RWPE2 (cell line): ENCODE data around the gene GPC5.

ENCODE experiments used
- ATAC-seq: fragments of 200-7000 bp; cut with Tn5 transposase; 3 replicates; pipeline ENCODE4 v1.9.1; 2021; ENCODE audit warnings: low read depth
- DNase-seq: peaks from one replicate; pipeline ENCODE4 v3.0.0-alpha.2; 2020; ENCODE audit warnings: low spot score
- H3K27ac ChIP-seq: fragments of 450-650 bp; 2 replicates; pipeline ENCODE4 v1.5.1; 2017; ENCODE audit warnings: mild to moderate bottlenecking; ENCODE audit not compliant: poor library complexity, severe bottlenecking
- H3K27me3 ChIP-seq: fragments of 250-450 bp; sonication (Bioruptor Pico); 2 replicates; pipeline ENCODE4 v1.5.1; 2021; ENCODE audit warnings: mild to moderate bottlenecking, moderate library complexity; ENCODE audit not compliant: insufficient read depth, poor library complexity, severe bottlenecking
- H3K36me3 ChIP-seq: fragments of 250-450 bp; sonication (Bioruptor Pico); 2 replicates; pipeline ENCODE4 v1.5.1; 2020; ENCODE audit warnings: low read depth, mild to moderate bottlenecking, moderate library complexity
- H3K4me1 ChIP-seq: fragments of 250-450 bp; sonication (Bioruptor Pico); 2 replicates; pipeline ENCODE4 v1.5.1; 2021; ENCODE audit warnings: mild to moderate bottlenecking, moderate library complexity; ENCODE audit not compliant: insufficient read depth, poor library complexity, severe bottlenecking
- H3K4me3 ChIP-seq: fragments of 250-450 bp; sonication (Bioruptor Pico); 2 replicates; pipeline ENCODE4 v1.5.1; 2021; ENCODE audit warnings: mild to moderate bottlenecking, moderate library complexity; ENCODE audit not compliant: severe bottlenecking
- H3K9me3 ChIP-seq: fragments of 250-450 bp; sonication (Bioruptor Pico); 2 replicates; pipeline ENCODE4 v1.5.1; 2021; ENCODE audit warnings: mild to moderate bottlenecking, moderate library complexity; ENCODE audit not compliant: severe bottlenecking
- CTCF ChIP-seq: fragments of 450-650 bp; IDR thresholded peaks from one replicate; pipeline ENCODE4 v1.5.1; 2017; ENCODE audit warnings: mild to moderate bottlenecking, moderate library complexity; ENCODE audit not compliant: poor library complexity, severe bottlenecking

The GPC5 gene

DNA sequence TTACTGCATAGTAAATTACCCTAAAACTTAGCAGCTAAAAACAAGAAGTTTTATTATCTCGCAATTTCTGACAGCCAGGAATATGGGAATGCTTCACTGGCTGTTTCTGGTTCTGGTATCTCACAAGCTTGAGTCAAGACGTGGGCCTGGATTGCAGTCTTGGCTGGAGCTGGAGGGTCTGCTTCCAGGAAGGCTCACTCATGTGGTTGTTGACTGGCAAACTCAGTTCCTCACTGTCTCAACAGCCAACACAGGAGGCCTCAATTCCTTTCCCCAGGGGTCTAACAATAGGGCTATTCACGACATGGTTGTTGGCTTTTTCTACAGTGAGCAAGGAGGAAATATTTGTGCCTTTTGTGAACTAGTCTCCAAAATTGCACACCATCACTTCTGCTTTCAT is 146.3 kb downstream of the GPC5 start:
- Histone ChIP-seq H3K4me1 (no peaks in the 10 kb centered on the region), H3K27ac (no peak overlapping the region), H3K27me3 (no peaks in the 10 kb centered on the region), H3K4me3 (no peak overlapping the region), H3K9me3 (peaks cover 2% of the 10 kb centered on the region), H3K36me3 (no peaks in the 10 kb centered on the region)
- ATAC-seq, result no peak
- no peak for DNase-seq
- no peak for TF ChIP-seq CTCF

GRCh38 chr13:91546900-91547299 is 148.5 kb downstream of the GPC5 start:
- H3K4me1 ChIP-seq, result no peaks in the 10 kb centered on the region
- ATAC-seq (0 out of 3 replicates have a peak, but pooled peaks have one; percentile 40), DNase-seq (no peak)
- H3K9me3 ChIP-seq, result peaks cover 2% of the 10 kb centered on the region
- H3K36me3 ChIP-seq, result no peaks in the 10 kb centered on the region
- H3K27me3 ChIP-seq, result no peaks in the 10 kb centered on the region
- TF ChIP-seq CTCF, result no peak
- H3K27ac ChIP-seq, result no peak overlapping the region
- H3K4me3 ChIP-seq, result no peak overlapping the region

DNA sequence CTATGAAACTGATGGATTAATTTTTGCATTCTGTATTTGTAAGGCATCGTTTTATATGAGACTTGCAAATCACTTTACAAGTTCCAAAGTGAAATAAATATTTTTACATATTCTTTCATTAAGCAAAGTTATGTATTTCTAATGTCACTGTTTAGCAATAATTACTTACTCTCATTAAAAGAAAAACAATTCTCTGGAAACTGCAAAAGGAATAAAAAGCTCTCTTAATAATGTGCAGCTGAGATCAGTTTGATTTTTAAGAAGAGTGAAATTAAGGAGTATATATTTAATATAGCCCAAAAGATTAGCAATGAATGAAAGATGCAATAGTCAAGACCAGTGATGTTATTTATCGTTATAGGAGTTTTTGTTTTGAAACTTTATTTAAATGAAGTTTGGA is 155.2 kb downstream of the GPC5 start:
- TF ChIP-seq CTCF, result no peak
- Histone ChIP-seq H3K27ac (no peak overlapping the region), H3K9me3 (no peaks in the 10 kb centered on the region), H3K27me3 (no peaks in the 10 kb centered on the region), H3K4me1 (no peaks in the 10 kb centered on the region), H3K36me3 (no peaks in the 10 kb centered on the region), H3K4me3 (no peak overlapping the region)
- no peak for ATAC-seq
- no peak for DNase-seq

GRCh38 chr13:91554101-91554500 is 155.7 kb downstream of the GPC5 start:
- Histone ChIP-seq H3K36me3 (no peaks in the 10 kb centered on the region), H3K9me3 (no peaks in the 10 kb centered on the region), H3K27ac (no peak overlapping the region), H3K4me3 (no peak overlapping the region), H3K4me1 (no peaks in the 10 kb centered on the region), H3K27me3 (no peaks in the 10 kb centered on the region)
- ATAC-seq (no peak), DNase-seq (no peak)
- no peak for TF ChIP-seq CTCF

DNA sequence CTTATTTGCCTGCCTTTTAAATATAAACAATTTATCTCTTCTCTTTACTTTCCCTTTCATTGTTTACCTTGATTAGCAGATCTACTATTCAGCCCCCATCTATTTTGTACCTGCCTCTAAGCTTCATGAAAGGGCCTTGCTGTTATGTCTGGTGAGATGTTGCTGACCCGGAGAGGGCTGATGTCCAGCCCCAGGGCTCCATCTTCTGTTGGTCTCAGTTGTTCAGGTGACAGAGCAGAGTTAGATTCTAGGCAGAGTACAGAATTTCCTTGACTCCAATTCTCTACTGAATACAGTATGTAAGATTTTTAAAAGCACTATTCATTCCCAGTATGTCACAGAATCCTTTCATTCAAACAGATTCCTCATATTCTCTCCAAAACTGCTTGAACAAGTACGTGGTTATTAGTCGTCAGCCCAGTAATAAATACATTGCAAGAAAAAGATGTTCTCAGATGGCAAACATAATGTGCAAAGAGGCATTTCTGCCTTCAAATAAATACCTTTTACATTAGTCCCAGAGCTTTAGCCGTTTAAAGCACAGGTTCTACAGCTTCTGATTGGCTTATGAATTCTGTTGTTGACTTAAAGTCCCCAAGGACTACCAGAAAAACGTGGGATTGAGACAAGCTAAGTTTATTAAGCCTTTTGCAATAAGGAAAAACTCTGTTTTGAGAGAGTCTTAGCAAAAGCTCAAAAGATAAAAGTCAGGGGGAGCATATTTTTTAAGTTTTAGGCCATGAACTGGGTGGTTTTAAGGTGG is 159.1 kb downstream of the GPC5 start:
- H3K27me3 ChIP-seq, result no peaks in the 10 kb centered on the region
- DNase-seq (no peak), ATAC-seq (no peak)
- no peak for TF ChIP-seq CTCF
- H3K4me1 ChIP-seq, result no peaks in the 10 kb centered on the region
- no peaks in the 10 kb centered on the region for H3K36me3 ChIP-seq
- H3K4me3 ChIP-seq, result no peak overlapping the region
- H3K9me3 ChIP-seq, result no peaks in the 10 kb centered on the region
- no peak overlapping the region for H3K27ac ChIP-seq
